Panc1 (cell line): ENCODE measurements around the gene OR2V1. TPM values are rescaled to one million over a fixed set of nuclear protein-coding genes. Genes with fewer than 3 reads are reported as not detected.
A peak's percentile ranks its signal among the peaks of the same experiment; 100 is the strongest.
"Not testable (repeated sequence)": the region's sequence is repeated elsewhere in the genome, so short reads cannot be mapped to it uniquely, and the experiment has no call there.

Experiments
- ATAC-seq: fragments of 200-7000 bp; cut with Tn5 transposase; 2 replicates; pipeline ENCODE4 v1.9.1; 2020; ENCODE audit warnings: mild to moderate bottlenecking, moderate library complexity
- BruUV-seq: library from RNA; stranded (reverse); fragments of 400-500 nt; replicated peaks from 2 replicates; lab custom pipeline; 2021; lab: Mats Ljungman, UMichigan
- CTCF ChIA-PET: fragments of 300-600 bp; sonication (Branson Sonifier 250); formaldehyde crosslinking; loops from one replicate; lab custom pipeline; 2022; ENCODE audit warnings: antibody characterized with exemption; lab: Charles Lee
- POLR2A ChIA-PET: fragments of 300-600 bp; sonication (Branson Sonifier 250); formaldehyde crosslinking; loops from one replicate; lab custom pipeline; 2022; ENCODE audit warnings: antibody characterized with exemption; lab: Charles Lee
- DNase-seq: peaks from one replicate; pipeline ENCODE4 v3.0.0-alpha.2; 2010; ENCODE audit warnings: low read depth, low spot score
- H3K27ac ChIP-seq: 2 replicates; pipeline ENCODE4 v1.5.1; 2011; ENCODE audit warnings: mild to moderate bottlenecking, low read length, inconsistent platforms
- H3K27me3 ChIP-seq: fragments of 200-500 bp; sonication (Bioruptor generic); 2 replicates; pipeline ENCODE4 v1.6.0; 2014; ENCODE audit warnings: low read length, inconsistent platforms; ENCODE audit not compliant: control insufficient read depth, insufficient read depth
- H3K36me3 ChIP-seq: fragments of 200-500 bp; sonication (Bioruptor generic); 2 replicates; pipeline ENCODE4 v1.5.1; 2014; ENCODE audit warnings: inconsistent platforms, mild to moderate bottlenecking, low read length, moderate library complexity; ENCODE audit not compliant: control insufficient read depth, insufficient read depth
- H3K4me1 ChIP-seq: 2 replicates; pipeline ENCODE4 v1.5.1; 2011; ENCODE audit warnings: inconsistent platforms, mild to moderate bottlenecking, low read length, moderate library complexity; ENCODE audit not compliant: control insufficient read depth, insufficient read depth
- H3K4me3 ChIP-seq, 2 experiments: 2 replicates each; pipeline ENCODE4 v1.5.1; 2011 to 2012; ENCODE audit warnings: low read depth in 2 of 2, low read length in 2 of 2, mild to moderate bottlenecking in 2 of 2, inconsistent platforms in 1 of 2, moderate library complexity in 1 of 2
- H3K9me3 ChIP-seq: fragments of 200-500 bp; sonication (Bioruptor generic); 2 replicates; pipeline ENCODE4 v1.5.1; 2014; ENCODE audit warnings: low read depth, mild to moderate bottlenecking, inconsistent platforms, low read length, moderate library complexity; ENCODE audit not compliant: control insufficient read depth, insufficient read depth
- CTCF ChIP-seq: fragments of 450-650 bp; IDR thresholded peaks from 2 replicates; pipeline ENCODE4 v1.5.1; 2017; ENCODE audit warnings: mild to moderate bottlenecking
- POLR2AphosphoS5 ChIP-seq: IDR thresholded peaks from 2 replicates; pipeline ENCODE4 v1.6.1; 2012; ENCODE audit warnings: mild to moderate bottlenecking, low read depth, low read length, moderate library complexity
- REST ChIP-seq, 2 experiments: IDR thresholded peaks; 2 replicates each; pipeline ENCODE4 v1.6.1; 2011 to 2012; ENCODE audit warnings: low read depth in 2 of 2, control low read depth in 1 of 2, low read length in 1 of 2, mild to moderate bottlenecking in 1 of 2, moderate library complexity in 1 of 2; ENCODE audit not compliant: insufficient read depth in 1 of 2
- SIN3A ChIP-seq: IDR thresholded peaks from 2 replicates; pipeline ENCODE4 v1.6.1; 2012; ENCODE audit warnings: low read depth, mild to moderate bottlenecking, low read length, moderate library complexity, borderline replicate concordance; ENCODE audit not compliant: insufficient read depth
- TCF7L2 ChIP-seq: IDR thresholded peaks from 2 replicates; pipeline ENCODE4 v1.6.1; 2011; ENCODE audit warnings: mild to moderate bottlenecking, low read depth, low read length, inconsistent platforms
- in situ Hi-C: cut with HindIII; loops from 2 replicates; pipeline ENCODE4 v1.10.0; 2016; ENCODE audit warnings: low sequenced_read_pairs, low pct_unique_long_range_greater_than_20kb
- intact Hi-C: fragments of 100-400 bp; cut with micrococcal nuclease; formaldehyde crosslinking; loops from one replicate; pipeline ENCODE4 v1.10.0; 2022; ENCODE audit not compliant: unreplicated experiment
- total RNA-seq: library from RNA; stranded (reverse); gene quantifications from one replicate; pipeline ENCODE4 v1.2.1, GENCODE V29; 2021; ENCODE audit not compliant: unreplicated experiment

Gene OR2V1
- total RNA-seq, 1 experiment from 2014 or later = not detected

- ChIA-PET CTCF (no interaction called here), POLR2A (interaction anchor here (0.5 kb wide), 1 partner anchor 46 kb away, joined by 4 read pairs; no protein-coding TSS in a partner anchor)
- Histone ChIP-seq H3K9me3 (no peaks in the 10 kb centered on the region), H3K27ac (peak overlapping the region; percentile 95), H3K27me3 (no peaks in the 10 kb centered on the region), H3K36me3 (no peaks in the 10 kb centered on the region), H3K4me3 (peak overlapping the region; percentile 28 to 50), H3K4me1 (peaks cover 26% of the 10 kb centered on the region)
- BruUV-seq = no TSS peak
- TF ChIP-seq SIN3A (no peak), REST (IDR thresholded peaks at IDR 0.05; ENCODE audit: insufficient read depth in 1 of 2, low read depth in 2 of 2, low read length in 1 of 2) (no peak), POLR2AphosphoS5 (no peak), TCF7L2 (no peak), CTCF (no peak)
- ATAC-seq = no peak; the same call in 1 of the 2 replicates
- DNase-seq = no peak
- in situ Hi-C loops (no loop called here), intact Hi-C loops (loop anchor here (5.0 kb wide), 1 partner anchor 114 kb away; no protein-coding TSS in a partner anchor)
These were observed 30.7 kb upstream of the OR2V1 start for GRCh38 chr5:181161534-181162175.

- peak overlapping the region; percentile 95 for H3K27ac ChIP-seq
- H3K9me3 ChIP-seq, in situ Hi-C loops, H3K36me3 ChIP-seq, H3K27me3 ChIP-seq, BruUV-seq, DNase-seq: not testable (repeated sequence)
- ChIA-PET POLR2A (interaction anchor here (0.5 kb wide), 1 partner anchor 47 kb away, joined by 4 read pairs; no protein-coding TSS in a partner anchor), CTCF (interaction anchor here (1.1 kb wide), 1 partner anchor 12 kb away, joined by 5 read pairs; no protein-coding TSS in a partner anchor)
- 0 out of 2 replicates have a peak, but pooled peaks have one; percentile 18 for TF ChIP-seq POLR2AphosphoS5
- intact Hi-C loops = loop anchor here (5.0 kb wide), 1 partner anchor 114 kb away; no protein-coding TSS in a partner anchor
- peaks cover 26% of the 10 kb centered on the region for H3K4me1 ChIP-seq
- H3K4me3 ChIP-seq = peak overlapping the region; percentile 28 to 50
- peak; percentile 27 for ATAC-seq
These were observed 30.0 kb upstream of the OR2V1 start for GRCh38 chr5:181160755-181161533.
